HepG2 (cell line): ENCODE results near the gene EEF1E1. TPM values are rescaled to one million over a fixed set of nuclear protein-coding genes. Genes with fewer than 3 reads are reported as not detected.

ENCODE experiments used
- AGO1 ChIP-seq: fragments of 200-400 bp; formaldehyde crosslinking; IDR thresholded peaks from 2 replicates; pipeline ENCODE4 v1.6.1; 2017; ENCODE audit warnings: mild to moderate bottlenecking, low read depth, low read length, moderate library complexity; ENCODE audit not compliant: poor library complexity, severe bottlenecking
- AHDC1 ChIP-seq: sonication (generic); formaldehyde crosslinking; IDR thresholded peaks from 2 replicates; pipeline ENCODE4 v1.5.1; 2020; ENCODE audit warnings: mild to moderate bottlenecking, missing genetic modification reagents, borderline replicate concordance
- ASH2L ChIP-seq: fragments of 300-600, 200-600 bp; sonication (generic); IDR thresholded peaks from 2 replicates; pipeline ENCODE4 v1.7.0; 2017; ENCODE audit warnings: low read depth, mild to moderate bottlenecking, moderate library complexity, mixed read lengths, low read length; ENCODE audit not compliant: insufficient read length
- FOSL2 ChIP-seq: sonication (generic); formaldehyde crosslinking; IDR thresholded peaks from 2 replicates; pipeline ENCODE4 v1.4.0; 2020; ENCODE audit warnings: missing genetic modification reagents
- KDM6A ChIP-seq: IDR thresholded peaks from 2 replicates; pipeline ENCODE4 v1.6.1; 2016; ENCODE audit warnings: low read depth
- KLF16 ChIP-seq, 2 experiments: sonication (generic) in 1 of 2; formaldehyde crosslinking in 1 of 2; IDR thresholded peaks; 2 replicates each; pipeline versions ENCODE4 v1.6.1 to v1.8.0; 2016 to 2023; ENCODE audit warnings: missing genetic modification reagents in 2 of 2, missing compliant biosample characterization in 1 of 2
- NCOA2 ChIP-seq: sonication (generic); formaldehyde crosslinking; IDR thresholded peaks from 2 replicates; pipeline ENCODE4 v1.8.0; 2022; ENCODE audit warnings: inconsistent platforms
- NFKBIZ ChIP-seq: IDR thresholded peaks from 2 replicates; pipeline ENCODE4 v1.6.1; 2018; ENCODE audit warnings: missing genetic modification reagents, missing compliant biosample characterization
- NFYC ChIP-seq: IDR thresholded peaks from 2 replicates; pipeline ENCODE4 v1.6.1; 2016; ENCODE audit warnings: missing genetic modification reagents, missing compliant biosample characterization
- NR1H2 ChIP-seq: sonication (generic); formaldehyde crosslinking; IDR thresholded peaks from 2 replicates; pipeline ENCODE4 v1.8.1; 2022; ENCODE audit warnings: low read depth, missing genetic modification reagents, borderline replicate concordance
- SAFB2 ChIP-seq: sonication (generic); formaldehyde crosslinking; IDR thresholded peaks from 2 replicates; pipeline ENCODE4 v1.5.1; 2020; ENCODE audit warnings: missing genetic modification reagents, low read depth, mild to moderate bottlenecking, borderline replicate concordance
- SMC3 ChIP-seq: IDR thresholded peaks from 2 replicates; pipeline ENCODE4 v1.6.1; 2011; ENCODE audit warnings: low read length, improper control_type of control experiment
- SOX13 ChIP-seq, 3 experiments: fragments of 450-650 bp in 1 of 3; sonication (generic) in 1 of 3; formaldehyde crosslinking in 1 of 3; IDR thresholded peaks in 2 of 3; conservative IDR thresholded peaks in 1 of 3; 2 replicates each; pipeline versions ENCODE4 v1.5.0 to v1.6.1; 2016 to 2020; ENCODE audit warnings: antibody characterized with exemption in 1 of 3, mild to moderate bottlenecking in 1 of 3, missing compliant biosample characterization in 1 of 3, missing genetic modification reagents in 1 of 3, moderate library complexity in 1 of 3
- STAG1 ChIP-seq: sonication (generic); formaldehyde crosslinking; IDR thresholded peaks from 2 replicates; pipeline ENCODE4 v1.4.0; 2020; ENCODE audit warnings: missing genetic modification reagents
- TCF12 ChIP-seq, 2 experiments: fragments of 450-650 bp in 1 of 2; sonication (generic) in 1 of 2; formaldehyde crosslinking in 1 of 2; IDR thresholded peaks; 2 replicates each; pipeline versions ENCODE4 v1.6.1 to v1.8.0; 2017 to 2022; ENCODE audit warnings: antibody characterized with exemption in 1 of 2, mild to moderate bottlenecking in 1 of 2, missing genetic modification reagents in 1 of 2, moderate library complexity in 1 of 2
- ZNF205 ChIP-seq: IDR thresholded peaks from 2 replicates; pipeline ENCODE4 v1.6.1; 2018; ENCODE audit warnings: missing biosample characterization, missing genetic modification reagents
- ZNF598 ChIP-seq: sonication (generic); formaldehyde crosslinking; IDR thresholded peaks from 2 replicates; pipeline ENCODE4 v1.5.1; 2020; ENCODE audit warnings: mild to moderate bottlenecking, missing genetic modification reagents, borderline replicate concordance
- ZNF615 ChIP-seq: sonication (generic); formaldehyde crosslinking; IDR thresholded peaks from 2 replicates; pipeline ENCODE4 v1.5.0; 2020; ENCODE audit warnings: mild to moderate bottlenecking, missing genetic modification reagents, borderline replicate concordance
- polyA plus RNA-seq, 8 experiments: library from polyadenylated mRNA; depleted of rRNA in 3 of 8; stranded (reverse) in 7 of 8; unstranded in 1 of 8; fragments of >200 nt; fragmentation: Illumina TruSeq in 4 of 8; extraction: Trizol in 4 of 8; gene quantifications; 2 replicates each; pipeline versions ENCODE4 v1.2.1 to v1.2.3, GENCODE V29; 2011 to 2016; ENCODE audit warnings: low read depth in 4 of 8, missing spikeins in 1 of 8, mixed read lengths in 1 of 8; ENCODE audit not compliant: insufficient read depth in 1 of 8
- total RNA-seq, 5 experiments: library from RNA; depleted of rRNA; stranded (reverse); fragments of >200 nt; fragmentation: Illumina TruSeq; extraction: Trizol; gene quantifications; 2 replicates each; pipeline ENCODE4 v1.2.3, GENCODE V29; 2016; ENCODE audit warnings: low read depth in 1 of 5
- TF ChIP-seq, protein P1 (sequence below): sonication (generic); formaldehyde crosslinking; IDR thresholded peaks from 2 replicates; pipeline ENCODE4 v1.9.0; 2022; ENCODE audit warnings: low read depth, missing genetic modification reagents

The EEF1E1 gene
- total and polyA plus RNA-seq, 2 of the 13 experiments (the other 11 are each of a cell fraction or from before 2014, with no cell fraction given) = 128 to 188 TPM

DNA sequence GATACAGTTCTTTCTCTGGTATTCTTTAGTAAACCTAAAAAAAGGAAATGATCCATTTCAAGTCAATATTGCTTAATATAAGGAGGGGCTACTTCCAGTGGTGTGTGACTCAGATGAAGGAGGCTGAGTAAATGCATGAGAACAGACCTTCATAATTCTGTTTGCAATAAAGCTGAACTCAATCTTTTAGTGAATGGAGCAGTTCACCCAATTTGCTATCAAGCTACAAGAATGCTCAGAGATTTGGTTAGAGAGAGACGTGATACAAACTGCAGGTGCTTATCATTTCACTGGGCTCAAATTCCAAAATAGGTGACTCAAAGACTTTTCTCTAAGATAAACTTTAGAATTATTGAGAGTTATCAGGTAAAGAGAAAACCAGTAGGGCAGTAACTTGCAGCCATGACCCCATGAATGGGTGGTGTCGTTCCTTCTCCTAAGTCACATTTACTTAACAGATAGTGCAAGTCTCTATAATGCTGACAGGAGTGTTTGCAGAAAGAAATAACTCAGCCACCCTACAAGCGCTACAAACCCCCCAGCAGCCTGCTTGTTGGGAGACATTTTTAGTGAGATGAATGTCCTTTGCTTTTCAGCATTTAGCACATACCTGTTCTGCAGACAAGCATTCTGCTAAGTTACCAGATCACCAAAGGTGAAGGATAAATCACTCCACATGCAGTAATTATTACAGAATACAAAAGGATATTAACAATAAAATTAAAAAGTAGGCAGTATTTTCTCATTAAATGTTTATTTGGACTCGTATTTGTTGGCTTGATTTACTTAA, 21.8 kb downstream of the EEF1E1 start (continued):
- no peak for TF ChIP-seq SOX13 (IDR thresholded peaks at IDR 0.05)
- TF ChIP-seq SOX13 (CRISPR knock-in tag; conservative IDR thresholded peaks at IDR 0.05 in 1 of 2, IDR thresholded peaks at IDR 0.05 in 1 of 2) = no peak; a peak in 1 of 4 replicates
- TF ChIP-seq NFYC = 0 out of 2 replicates have a peak, but pooled peaks have one; percentile 2
- TF ChIP-seq KDM6A (CRISPR knock-in tag) = no peak
- no peak for TF ChIP-seq NR1H2 (CRISPR knock-in tag)
- no peak for TF ChIP-seq SAFB2
- peak; percentile 74 for TF ChIP-seq FOSL2 (CRISPR knock-in tag)
- no peak for TF ChIP-seq TCF12 (IDR thresholded peaks at IDR 0.05)
- no peak for TF ChIP-seq TCF12 (CRISPR knock-in tag; IDR thresholded peaks at IDR 0.05)
- no peak for TF ChIP-seq ASH2L
- no peak for TF ChIP-seq KLF16 (CRISPR knock-in tag; IDR thresholded peaks at IDR 0.05)
- TF ChIP-seq ZNF615 (CRISPR knock-in tag) = no peak
- peak; percentile 51; the same call in 1 of the 2 replicates for TF ChIP-seq AHDC1
- no peak for TF ChIP-seq SMC3
- TF ChIP-seq ZNF598 (CRISPR knock-in tag) = no peak
- no peak for TF ChIP-seq NFKBIZ
- TF ChIP-seq STAG1 = no peak
- peak; percentile 19; the same call in 1 of the 2 replicates for TF ChIP-seq NCOA2
- TF ChIP-seq AGO1 = no peak
- no peak for TF ChIP-seq ZNF205 (CRISPR knock-in tag)
- TF ChIP-seq, protein P1, sequence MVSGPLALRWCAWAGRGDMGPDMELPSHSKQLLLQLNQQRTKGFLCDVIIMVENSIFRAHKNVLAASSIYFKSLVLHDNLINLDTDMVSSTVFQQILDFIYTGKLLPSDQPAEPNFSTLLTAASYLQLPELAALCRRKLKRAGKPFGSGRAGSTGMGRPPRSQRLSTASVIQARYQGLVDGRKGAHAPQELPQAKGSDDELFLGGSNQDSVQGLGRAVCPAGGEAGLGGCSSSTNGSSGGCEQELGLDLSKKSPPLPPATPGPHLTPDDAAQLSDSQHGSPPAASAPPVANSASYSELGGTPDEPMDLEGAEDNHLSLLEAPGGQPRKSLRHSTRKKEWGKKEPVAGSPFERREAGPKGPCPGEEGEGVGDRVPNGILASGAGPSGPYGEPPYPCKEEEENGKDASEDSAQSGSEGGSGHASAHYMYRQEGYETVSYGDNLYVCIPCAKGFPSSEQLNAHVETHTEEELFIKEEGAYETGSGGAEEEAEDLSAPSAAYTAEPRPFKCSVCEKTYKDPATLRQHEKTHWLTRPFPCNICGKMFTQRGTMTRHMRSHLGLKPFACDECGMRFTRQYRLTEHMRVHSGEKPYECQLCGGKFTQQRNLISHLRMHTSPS (CRISPR knock-in tag) = no peak
